Gastroesophageal sphincter (tissue), 4 donors: ENCODE data around the gene THBS2. TPM values are rescaled to one million over a fixed set of nuclear protein-coding genes. Genes with fewer than 3 reads are reported as not detected.
A peak's percentile ranks its signal among the peaks of the same experiment; 100 is the strongest.
"Not testable (repeated sequence)": the region's sequence is repeated elsewhere in the genome, so short reads cannot be mapped to it uniquely, and the experiment has no call there.

Source experiments
- ATAC-seq: fragments of 150-250 bp; one replicate; pipeline ENCODE4 v1.9.1; 2016; ENCODE audit warnings: mild to moderate bottlenecking, moderate library complexity
- H3K27ac ChIP-seq, 4 donors: fragments of 200-600 bp; sonication (generic) in 3 of 4; 1 replicate in 3 of 4; 2 replicates in 1 of 4; pipeline ENCODE4 v1.5.1; 2016 to 2019
- H3K27me3 ChIP-seq: fragments of 200-600 bp; sonication (generic); one replicate; pipeline ENCODE4 v1.5.1; 2019
- H3K36me3 ChIP-seq, 2 donors: fragments of 200-600 bp; sonication (generic); one replicate each; pipeline ENCODE4 v1.5.1; 2019; ENCODE audit warnings: control low read depth in 1 of 2
- H3K4me1 ChIP-seq, 3 donors: fragments of 200-600 bp; sonication (generic); 1 replicate in 2 of 3; 2 replicates in 1 of 3; pipeline ENCODE4 v1.5.1; 2016 to 2019; ENCODE audit warnings: control low read depth in 2 of 3
- H3K4me3 ChIP-seq, 2 donors: fragments of 200-600 bp; sonication (generic); one replicate each; pipeline ENCODE4 v1.5.1; 2019; ENCODE audit warnings: mild to moderate bottlenecking in 1 of 2, moderate library complexity in 1 of 2
- H3K9me3 ChIP-seq, 3 donors: fragments of 200-600 bp; sonication (generic); one replicate each; pipeline ENCODE4 v1.5.1; 2017 to 2019; ENCODE audit warnings: control low read depth in 2 of 3
- EP300 ChIP-seq: sonication (generic); formaldehyde crosslinking; IDR thresholded peaks from one replicate; pipeline ENCODE4 v1.6.1; 2017; ENCODE audit warnings: antibody characterized with exemption, mild to moderate bottlenecking
- POLR2A ChIP-seq, 2 donors: fragments of 450-650 bp; IDR thresholded peaks; one replicate each; pipeline ENCODE4 v1.6.1; 2017; ENCODE audit warnings: antibody characterized with exemption in 2 of 2, mild to moderate bottlenecking in 2 of 2, moderate library complexity in 1 of 2
- POLR2AphosphoS5 ChIP-seq: sonication (generic); formaldehyde crosslinking; IDR thresholded peaks from one replicate; pipeline ENCODE4 v1.6.1; 2017; ENCODE audit warnings: antibody characterized with exemption
- WGBS, 2 donors: methylation state at CpG; one replicate each; pipeline ENCODE4 v1.1.5; 2018; ENCODE audit warnings: low coverage in 1 of 2; 5-methylcytosine and 5-hydroxymethylcytosine counted together
- total RNA-seq, 4 donors: library from RNA; depleted of rRNA; stranded (reverse); fragments of >200 nt; gene quantifications; one replicate each; pipeline ENCODE4 v1.1.0, GENCODE V29; 2016
- TF ChIP-seq, protein P1 (sequence below), 4 experiments: fragments of 200-600 bp in 2 of 4; fragments of 450-650 bp in 2 of 4; sonication (generic) in 1 of 4; IDR thresholded peaks; one replicate each; pipeline ENCODE4 v1.5.1; 2017 to 2019; ENCODE audit warnings: antibody characterized with exemption in 4 of 4, mild to moderate bottlenecking in 2 of 4, moderate library complexity in 2 of 4

Gene THBS2
- 10 to 100 TPM; 21.5 to 41.9 (median 35.7) TPM for total RNA-seq

DNA sequence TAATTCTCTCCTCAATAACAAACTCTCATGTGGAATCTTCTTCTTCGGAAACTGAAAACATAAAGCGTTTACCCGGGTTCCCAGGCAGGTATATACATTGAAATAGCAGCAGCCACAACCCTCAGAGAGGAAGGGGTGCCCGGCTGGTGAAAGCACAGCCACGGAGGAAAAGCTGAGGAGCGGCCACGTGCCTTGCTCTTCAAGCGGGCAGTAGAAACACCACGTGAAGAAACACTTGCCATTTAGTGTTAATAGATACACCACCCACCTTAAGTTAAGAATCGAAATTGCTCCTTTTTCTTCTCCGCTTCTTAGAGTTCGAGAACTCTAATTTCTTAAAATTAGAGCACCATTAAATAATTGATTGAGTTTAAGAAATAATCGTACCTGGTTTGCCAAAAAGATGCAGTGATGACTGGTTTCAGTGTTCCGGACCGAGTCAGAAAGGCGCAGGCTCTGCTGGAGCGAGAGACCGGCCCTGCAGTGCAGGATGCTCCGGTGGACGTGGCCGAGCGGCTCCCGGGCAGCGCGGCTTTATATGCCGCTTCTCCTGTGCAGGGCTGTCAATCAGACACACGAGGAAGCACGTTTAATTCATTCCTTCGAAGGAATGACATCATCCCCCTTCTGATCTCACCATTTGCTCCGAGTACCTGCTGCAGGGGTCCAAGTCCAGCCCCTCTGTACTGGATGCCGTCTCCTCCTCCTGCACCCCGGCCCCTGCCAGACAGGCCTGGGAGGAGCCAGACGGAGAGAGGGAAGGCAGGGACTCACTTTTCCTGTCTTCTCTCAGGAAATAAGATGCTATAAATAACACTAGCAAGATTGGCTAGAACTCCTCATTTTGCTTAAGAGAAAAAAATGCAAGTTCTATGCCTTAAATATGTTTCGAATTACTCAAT lies at the start of gene THBS2:
Gene THBS2, minus strand, starts transcription at position 510 of the 902 bp plus-strand sequence. CDS start 3,062 bp downstream, outside the sequence.
- 8% methylated on average over 32 to 34 of the region's 34 CpGs for WGBS, 2 donors
- peaks cover 23% of the 10 kb centered on the region for H3K27me3 ChIP-seq
- H3K27ac ChIP-seq, result peak within 1 kb of the TSS; percentile 30 to 68 (median 55)
- peaks cover 0 to 4% (median 0%) of the 10 kb centered on the region in 3 donors for H3K9me3 ChIP-seq
- peak; percentile 44 to 51 for TF ChIP-seq POLR2A (IDR thresholded peaks at IDR 0.05)
- TF ChIP-seq EP300, result no peak
- TF ChIP-seq POLR2AphosphoS5, result peak; percentile 68
- peaks cover 0 to 7% of the 10 kb centered on the region in 2 donors for H3K36me3 ChIP-seq
- peaks cover 0 to 38% (median 0%) of the 10 kb centered on the region in 3 donors for H3K4me1 ChIP-seq
- H3K4me3 ChIP-seq, result peak within 1 kb of the TSS; percentile 20 to 42
- ATAC-seq, result peak; percentile 87

- Histone ChIP-seq H3K9me3 (no peaks in the 10 kb centered on the region), H3K36me3 (no peaks in the 10 kb centered on the region), H3K4me1 (no peaks in the 10 kb centered on the region), H3K27ac (no peak overlapping the region), H3K4me3 (no peak overlapping the region), H3K27me3 (no peaks in the 10 kb centered on the region)
- 80 to 100% methylated on average over 1 to 2 of the region's 3 CpGs for WGBS, 2 donors
- no peak for ATAC-seq
- TF ChIP-seq, protein P1, sequence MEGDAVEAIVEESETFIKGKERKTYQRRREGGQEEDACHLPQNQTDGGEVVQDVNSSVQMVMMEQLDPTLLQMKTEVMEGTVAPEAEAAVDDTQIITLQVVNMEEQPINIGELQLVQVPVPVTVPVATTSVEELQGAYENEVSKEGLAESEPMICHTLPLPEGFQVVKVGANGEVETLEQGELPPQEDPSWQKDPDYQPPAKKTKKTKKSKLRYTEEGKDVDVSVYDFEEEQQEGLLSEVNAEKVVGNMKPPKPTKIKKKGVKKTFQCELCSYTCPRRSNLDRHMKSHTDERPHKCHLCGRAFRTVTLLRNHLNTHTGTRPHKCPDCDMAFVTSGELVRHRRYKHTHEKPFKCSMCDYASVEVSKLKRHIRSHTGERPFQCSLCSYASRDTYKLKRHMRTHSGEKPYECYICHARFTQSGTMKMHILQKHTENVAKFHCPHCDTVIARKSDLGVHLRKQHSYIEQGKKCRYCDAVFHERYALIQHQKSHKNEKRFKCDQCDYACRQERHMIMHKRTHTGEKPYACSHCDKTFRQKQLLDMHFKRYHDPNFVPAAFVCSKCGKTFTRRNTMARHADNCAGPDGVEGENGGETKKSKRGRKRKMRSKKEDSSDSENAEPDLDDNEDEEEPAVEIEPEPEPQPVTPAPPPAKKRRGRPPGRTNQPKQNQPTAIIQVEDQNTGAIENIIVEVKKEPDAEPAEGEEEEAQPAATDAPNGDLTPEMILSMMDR (IDR thresholded peaks at IDR 0.05), result no peak
- no peak for TF ChIP-seq EP300
- no peak for TF ChIP-seq POLR2AphosphoS5
- TF ChIP-seq POLR2A (IDR thresholded peaks at IDR 0.05), result no peak
These were observed 49.1 kb upstream of the THBS2 start for GRCh38 chr6:169302716-169303115.

DNA sequence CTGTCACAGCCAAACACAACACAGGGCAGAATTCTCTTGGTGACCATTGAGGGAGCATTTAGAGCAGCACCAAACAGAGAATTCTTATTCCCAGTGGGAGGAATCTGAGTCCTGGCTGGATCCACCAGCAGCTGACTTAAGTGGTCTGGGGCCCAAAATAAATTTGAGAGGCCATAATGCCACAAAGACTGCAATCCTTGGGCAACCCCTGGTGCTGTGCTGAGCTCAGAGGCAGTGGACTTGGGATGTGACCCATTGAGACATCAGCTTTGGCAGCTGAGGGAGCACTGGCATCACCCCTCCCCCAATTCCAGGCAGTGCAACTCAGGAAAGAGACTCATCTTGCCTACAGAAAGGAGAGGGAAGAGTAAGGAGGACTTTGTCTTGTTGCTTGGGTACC lies 48.6 kb upstream of the THBS2 start:
- no peaks in the 10 kb centered on the region for H3K9me3 ChIP-seq
- H3K27ac ChIP-seq, result no peak overlapping the region
- TF ChIP-seq EP300 (no peak), POLR2A (IDR thresholded peaks at IDR 0.05) (no peak), POLR2AphosphoS5 (no peak)
- TF ChIP-seq, protein P1 (IDR thresholded peaks at IDR 0.05), result no peak
- ATAC-seq, result no peak
- H3K4me1 ChIP-seq, result no peaks in the 10 kb centered on the region
- H3K36me3 ChIP-seq, result no peaks in the 10 kb centered on the region
- no peaks in the 10 kb centered on the region for H3K27me3 ChIP-seq
- H3K4me3 ChIP-seq, result no peak overlapping the region

GRCh38 chr6:169300916-169301315 lies 47.3 kb upstream of the THBS2 start:
- no peaks in the 10 kb centered on the region for H3K36me3 ChIP-seq
- no peaks in the 10 kb centered on the region for H3K4me1 ChIP-seq
- TF ChIP-seq POLR2AphosphoS5 (no peak), POLR2A (IDR thresholded peaks at IDR 0.05) (no peak)
- TF ChIP-seq, protein P1 (IDR thresholded peaks at IDR 0.05), result no peak
- 82 to 89% methylated on average over 4 of the region's 4 CpGs for WGBS, 2 donors
- H3K27ac ChIP-seq, result no peak overlapping the region
- H3K4me3 ChIP-seq, result no peak overlapping the region
- no peaks in the 10 kb centered on the region for H3K9me3 ChIP-seq
- H3K27me3 ChIP-seq, result no peaks in the 10 kb centered on the region
- no peak for ATAC-seq

DNA sequence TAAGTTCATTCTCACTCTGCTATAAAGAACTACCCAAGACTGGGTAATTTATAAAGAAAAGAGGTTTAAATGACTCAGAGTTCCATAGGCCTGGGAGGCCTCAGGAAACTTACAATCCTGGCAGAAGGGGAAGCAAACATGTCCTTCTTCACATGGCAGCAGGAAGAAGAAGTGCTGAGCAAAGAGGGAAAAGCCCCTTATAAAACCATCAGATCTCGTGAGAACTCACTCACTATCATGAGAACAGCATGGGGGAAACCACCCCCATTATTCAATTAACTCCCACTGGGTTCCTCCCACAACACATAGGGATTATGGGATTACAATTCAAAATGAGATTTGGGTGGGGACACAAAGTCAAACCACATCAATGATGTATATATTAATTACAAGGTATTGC lies 45.0 kb upstream of the THBS2 start:
- not testable (repeated sequence) for ATAC-seq, H3K27ac ChIP-seq, H3K36me3 ChIP-seq, H3K4me1 ChIP-seq, H3K27me3 ChIP-seq, H3K4me3 ChIP-seq
- WGBS, 2 donors, result 80 to 100% methylated on average over 1 of the region's 1 CpG
- peaks cover 0 to 13% (median 0%) of the 10 kb centered on the region in 3 donors for H3K9me3 ChIP-seq

DNA sequence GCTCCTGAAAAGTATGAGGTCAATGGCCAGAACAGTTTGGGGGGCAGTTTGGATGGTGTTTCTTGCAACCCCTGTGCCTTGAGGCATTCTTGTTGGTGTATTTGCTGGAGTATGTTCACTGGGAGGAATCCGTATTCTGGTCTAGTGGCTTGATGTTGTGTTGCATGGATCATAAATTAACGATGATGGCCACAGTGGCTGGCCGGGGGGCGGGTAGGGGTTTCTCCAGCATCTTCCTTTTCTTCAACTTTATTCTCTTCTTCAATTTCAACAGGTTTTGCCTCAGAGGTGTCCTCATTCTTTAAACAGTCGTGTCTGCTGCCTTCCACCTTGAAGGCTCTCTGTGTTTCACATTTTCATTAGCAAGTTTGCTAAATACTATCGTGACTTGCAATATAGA lies 43.0 kb upstream of the THBS2 start:
- 49 to 54% methylated on average over 5 of the region's 6 CpGs for WGBS, 2 donors
- H3K27me3 ChIP-seq, result no peaks in the 10 kb centered on the region

More for the DNA sequence above, 43.0 kb upstream of the THBS2 start:
- no peak overlapping the region for H3K4me3 ChIP-seq
- ATAC-seq, result no peak
- peaks cover 0 to 3% (median 0%) of the 10 kb centered on the region in 3 donors for H3K4me1 ChIP-seq
- peaks cover 0 to 13% (median 0%) of the 10 kb centered on the region in 3 donors for H3K9me3 ChIP-seq
- H3K27ac ChIP-seq, result no peak overlapping the region
- TF ChIP-seq, protein P1 (IDR thresholded peaks at IDR 0.05), result no peak
- no peak for TF ChIP-seq POLR2AphosphoS5
- TF ChIP-seq POLR2A (IDR thresholded peaks at IDR 0.05), result no peak
- TF ChIP-seq EP300, result no peak
- H3K36me3 ChIP-seq, result no peaks in the 10 kb centered on the region
